ENCODE measurements around the gene KASH5. TPM values are rescaled to one million over a fixed set of nuclear protein-coding genes. Genes with fewer than 3 reads are reported as not detected.

Gene KASH5
- total RNA-seq, 1 donor from 2014 or later: not detected

GRCh38 chr19:49421039-49421877, 33.2 kb downstream of the KASH5 start:
- no peak for DNase-seq (ENCODE audit: low read depth)

- no peak for DNase-seq (ENCODE audit: low read depth)
Observed at GRCh38 chr19:49421878-49422202, 33.8 kb downstream of the KASH5 start.

DNA sequence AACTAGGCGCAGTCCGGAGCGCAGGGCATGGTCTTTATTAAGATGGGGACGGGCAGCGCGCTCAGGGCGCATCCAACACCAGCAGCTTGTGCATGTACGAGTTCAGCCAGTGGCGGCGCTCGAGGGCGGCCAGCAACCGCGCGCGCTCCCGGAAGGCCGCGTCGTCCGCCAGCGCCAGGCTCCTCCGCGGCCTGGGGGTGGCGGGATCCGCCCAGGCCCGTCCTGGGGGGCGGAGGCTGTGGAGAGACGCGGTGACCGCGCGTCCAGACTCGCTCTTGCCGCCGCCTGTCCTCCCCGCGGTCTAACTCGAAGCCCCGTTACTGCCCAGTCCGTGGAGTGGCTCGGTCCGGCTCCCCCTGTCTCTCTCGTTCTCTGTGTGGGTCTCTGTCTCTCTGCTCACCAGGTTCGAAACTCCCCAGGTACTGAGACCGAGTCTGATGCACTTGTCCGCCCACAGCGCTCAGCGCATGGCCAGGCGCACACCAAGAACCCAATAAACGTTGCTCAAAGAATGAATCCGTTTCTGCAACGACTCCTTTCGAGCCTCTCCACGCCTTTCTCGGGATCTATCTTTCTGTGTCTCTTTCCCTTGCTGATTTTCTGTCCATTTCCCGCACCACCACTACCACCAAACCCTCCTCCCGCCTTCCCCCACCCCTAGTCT, 34.5 kb downstream of the KASH5 start:
- DNase-seq (ENCODE audit: low read depth): no peak

GRCh38 chr19:49423071-49423984, 35.3 kb downstream of the KASH5 start, which contains the start of gene PTH2:
TSS of gene PTH2 (minus strand) at chr19:49423441. CDS start at chr19:49423339, 102 bp downstream.
- no peak for DNase-seq (ENCODE audit: low read depth)

- DNase-seq (ENCODE audit: low read depth): no peak
Observed at GRCh38 chr19:49423985-49424303, 35.9 kb downstream of the KASH5 start.

DNA sequence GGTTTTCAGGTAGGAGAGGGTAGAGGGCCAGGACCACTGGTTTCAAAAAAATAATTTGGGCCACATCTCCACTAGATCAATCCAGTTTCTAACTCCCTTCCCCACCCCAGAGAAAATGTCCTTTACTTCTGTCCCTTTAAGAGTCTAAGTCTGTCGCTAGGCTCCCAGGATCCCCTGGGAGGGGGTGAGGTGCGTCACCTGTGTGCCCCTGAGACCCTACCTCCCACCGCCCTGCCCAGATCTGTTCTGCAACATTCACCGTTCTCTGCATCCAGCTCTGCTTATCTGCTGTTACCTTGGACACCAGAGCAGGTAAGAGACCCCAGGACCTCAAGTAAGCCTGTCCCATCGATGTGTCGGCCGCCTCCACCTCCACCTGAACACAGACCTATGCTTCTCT, 37.1 kb downstream of the KASH5 start, which contains the start of gene GFY:
TSS of gene GFY (plus strand) at position 211 of the 400 bp plus-strand sequence. CDS start 1,043 bp downstream, outside the sequence.
- DNase-seq (ENCODE audit: low read depth): no peak

GRCh38 chr19:49425922-49426592, 38.0 kb downstream of the KASH5 start:
- DNase-seq (ENCODE audit: low read depth): no peak

DNA sequence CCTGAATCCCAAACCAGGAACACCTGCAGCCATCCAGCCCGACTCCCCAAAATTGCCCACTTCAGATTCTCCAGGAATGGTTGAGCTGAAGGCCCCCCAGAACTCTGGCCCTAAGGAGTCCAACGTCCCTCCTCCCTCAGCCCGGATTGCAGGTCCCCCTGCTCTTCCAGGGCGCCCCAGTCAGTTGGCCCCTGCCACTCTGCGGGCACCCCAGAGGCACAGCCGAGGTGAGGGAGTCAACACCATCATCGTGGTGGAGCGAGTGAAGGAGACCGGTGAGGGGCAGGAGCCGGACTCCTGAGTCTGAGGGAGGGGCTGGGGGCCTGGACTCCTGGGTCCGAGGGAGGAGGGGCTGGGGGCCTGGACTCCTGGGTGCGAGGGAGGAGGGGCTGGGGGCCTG, 39.3 kb downstream of the KASH5 start:
- no peak for DNase-seq (ENCODE audit: low read depth)

GRCh38 chr19:49427855-49428546, 40.0 kb downstream of the KASH5 start:
- no peak for DNase-seq (ENCODE audit: low read depth)

- DNase-seq (ENCODE audit: low read depth): no peak
Observed at GRCh38 chr19:49428547-49429451, 40.8 kb downstream of the KASH5 start.

GRCh38 chr19:49430172-49430677, 42.2 kb downstream of the KASH5 start:
- no peak for DNase-seq (ENCODE audit: low read depth)

DNA sequence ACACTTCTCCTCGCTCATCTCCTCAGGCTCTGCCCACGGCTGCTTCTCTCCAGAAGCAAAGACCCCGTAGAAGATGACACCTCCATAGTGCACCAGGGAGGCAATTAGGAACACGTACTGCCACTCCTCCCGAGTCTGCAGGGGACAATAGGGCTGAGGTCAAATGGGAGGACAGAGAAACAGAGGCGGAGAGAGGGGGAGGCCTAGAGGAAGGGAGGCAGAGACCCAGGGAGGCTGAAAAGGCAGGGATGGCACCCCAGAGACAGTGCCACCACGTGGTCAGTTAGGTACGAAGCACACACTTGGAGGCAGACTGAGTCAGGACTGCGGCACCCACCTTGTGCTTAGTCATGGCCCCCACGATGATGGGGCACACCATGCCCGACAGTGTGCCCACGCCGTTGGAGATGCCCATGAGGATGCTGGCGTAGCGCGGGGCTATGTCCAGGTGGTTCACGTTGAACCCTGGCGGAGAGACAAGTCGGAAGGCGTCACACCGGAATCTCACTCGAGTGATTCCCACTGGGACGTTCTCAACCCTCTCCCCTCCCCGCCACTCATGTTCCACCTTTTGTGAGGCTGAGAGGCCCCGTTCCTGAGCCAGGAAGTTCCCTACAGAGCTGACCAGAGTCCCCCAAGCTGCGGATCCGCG, 42.8 kb downstream of the KASH5 start:
- DNase-seq (ENCODE audit: low read depth): no peak

- DNase-seq (ENCODE audit: low read depth): no peak
Observed at GRCh38 chr19:49431330-49431749, 43.3 kb downstream of the KASH5 start.

DNA sequence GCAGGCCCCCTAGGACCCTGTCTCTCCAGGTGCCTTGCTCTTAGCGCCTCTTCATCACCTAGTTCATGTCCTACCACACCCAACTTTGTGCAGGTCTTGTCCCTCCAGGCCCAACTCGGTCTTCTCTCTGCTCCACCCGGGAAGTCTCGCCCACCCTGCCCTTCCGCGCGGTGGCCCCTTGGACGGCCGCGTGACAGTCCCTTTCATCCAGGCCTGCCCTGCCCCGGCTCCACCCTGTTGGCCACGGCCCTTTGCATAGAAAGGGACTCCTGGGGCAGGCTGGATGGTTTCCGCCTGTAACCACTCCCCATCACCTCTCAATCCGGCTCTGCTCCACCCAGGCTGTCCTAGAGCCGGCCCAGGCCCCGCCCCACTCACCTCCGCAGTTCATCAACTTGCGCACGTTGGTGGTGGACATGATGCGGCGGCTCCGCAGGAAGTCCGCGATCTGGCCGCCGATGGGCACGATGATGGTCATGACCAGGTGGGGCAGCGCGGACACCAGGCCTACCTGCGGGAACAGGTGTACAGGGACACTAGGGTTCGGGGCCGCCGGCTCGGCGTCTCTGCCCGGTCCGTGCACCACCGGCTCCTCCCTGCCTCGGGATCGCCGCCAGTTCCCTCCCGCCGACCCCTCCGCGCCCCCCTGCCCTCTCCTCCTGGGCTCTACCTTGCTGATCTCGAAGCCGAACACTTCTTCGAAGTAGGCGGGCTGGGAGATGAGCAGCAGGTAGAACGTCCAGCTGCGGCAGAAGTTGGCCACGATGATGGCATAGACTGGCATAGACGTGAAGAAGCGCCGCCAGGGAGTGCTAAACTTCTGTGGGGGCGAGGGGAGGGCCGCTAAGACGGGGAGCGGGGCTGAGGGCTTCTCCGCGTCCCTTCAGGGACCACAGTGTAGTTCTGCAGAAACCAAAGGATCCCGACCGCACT, 44.4 kb downstream of the KASH5 start:
- DNase-seq (ENCODE audit: low read depth): no peak

GRCh38 chr19:49433240-49433901, 45.3 kb downstream of the KASH5 start:
- DNase-seq (ENCODE audit: low read depth): no peak

DNA sequence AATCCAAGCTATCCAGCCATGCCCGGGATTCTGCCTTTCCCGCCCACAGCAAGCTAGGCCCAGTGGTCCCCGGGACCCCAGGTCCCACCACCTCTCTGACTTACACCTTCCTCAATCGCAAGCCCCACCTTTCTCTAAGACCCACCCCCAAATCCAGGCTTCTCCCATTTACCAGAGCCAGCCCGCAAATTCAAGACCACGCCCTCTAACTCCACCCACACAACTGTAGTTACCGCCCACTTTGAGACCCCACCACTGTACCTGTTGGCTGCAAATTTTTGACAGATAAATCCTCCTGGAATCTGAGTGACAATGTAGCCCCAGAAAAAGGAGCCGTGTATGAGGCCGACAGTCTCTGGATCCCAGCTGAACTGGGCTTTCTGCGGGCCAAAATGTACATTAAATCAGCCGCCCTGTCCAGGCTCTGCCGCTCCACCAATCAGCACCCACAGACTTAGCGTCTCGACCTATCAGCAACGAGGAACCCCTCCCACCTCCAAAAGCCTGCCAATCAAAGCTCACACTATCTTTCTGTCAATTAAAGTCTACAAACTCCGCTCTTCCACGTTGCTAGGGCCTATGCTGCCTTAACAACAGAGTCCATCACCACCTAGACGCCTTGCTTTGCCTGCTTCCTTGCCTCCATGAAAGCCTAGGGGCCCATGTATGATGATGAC, 47.0 kb downstream of the KASH5 start:
- no peak for DNase-seq (ENCODE audit: low read depth)

GRCh38 chr19:49435670-49436069, 47.6 kb downstream of the KASH5 start:
- DNase-seq (ENCODE audit: low read depth): no peak

Data from renal cortical epithelial cell (primary cell).